ENCODE results near the gene LCOR. TPM values are rescaled to one million over a fixed set of nuclear protein-coding genes. Genes with fewer than 3 reads are reported as not detected.

Gene LCOR
- total RNA-seq, 3 donors from 2014 or later: 19.4 to 53.6 (median 35.7) TPM

- TF ChIP-seq CTCF (IDR thresholded peaks at IDR 0.05) (no peak), POLR2AphosphoS5 (IDR thresholded peaks at IDR 0.05) (no peak), POLR2A (IDR thresholded peaks at IDR 0.05) (no peak)
- intact Hi-C loops (cut with DNase I; ENCODE audit: low total_unique reads): no loop called here
- Histone ChIP-seq H3K4me1 (no peaks in the 10 kb centered on the region), H3K36me3 (no peaks in the 10 kb centered on the region), H3K27ac (no peak overlapping the region), H3K9me3 (no peaks in the 10 kb centered on the region), H3K27me3 (no peaks in the 10 kb centered on the region), H3K4me3 (no peak overlapping the region)
- no peak for DNase-seq (ENCODE audit: low spot score in 2 of 2)
Observed at GRCh38 chr10:96999337-96999736, 167.2 kb downstream of the LCOR start.

DNA sequence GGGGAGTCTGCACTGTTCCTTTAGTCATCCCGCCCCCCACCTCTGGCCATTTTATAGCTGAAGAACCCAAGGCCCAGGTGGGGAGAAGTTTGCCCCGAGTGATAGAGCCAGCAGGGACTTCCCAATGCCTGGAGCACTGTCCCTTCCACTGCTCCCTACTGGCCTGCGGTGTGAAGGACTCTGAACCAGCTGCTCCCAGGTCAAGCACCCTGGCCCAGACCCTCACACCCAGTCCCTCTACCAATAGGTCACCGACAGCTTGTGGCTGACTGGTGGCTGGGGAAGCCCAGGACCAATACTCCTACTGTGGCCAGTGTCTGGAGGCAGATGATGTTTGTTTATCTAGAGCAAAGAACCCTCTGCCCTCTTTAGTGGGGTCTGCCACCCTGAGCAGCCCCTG lies 167.9 kb downstream of the LCOR start:
- no peak for TF ChIP-seq CTCF (IDR thresholded peaks at IDR 0.05)
- no peak for TF ChIP-seq POLR2AphosphoS5 (IDR thresholded peaks at IDR 0.05)
- TF ChIP-seq POLR2A (IDR thresholded peaks at IDR 0.05): no peak
- no peaks in the 10 kb centered on the region for H3K36me3 ChIP-seq
- peak in 1 of 2 donors; percentile 11 for DNase-seq (ENCODE audit: low spot score in 2 of 2)
- no peaks in the 10 kb centered on the region for H3K4me1 ChIP-seq
- no peak overlapping the region for H3K27ac ChIP-seq
- no peaks in the 10 kb centered on the region for H3K9me3 ChIP-seq
- intact Hi-C loops (cut with DNase I; ENCODE audit: low total_unique reads): no loop called here
- H3K27me3 ChIP-seq: no peaks in the 10 kb centered on the region
- H3K4me3 ChIP-seq: no peak overlapping the region

DNA sequence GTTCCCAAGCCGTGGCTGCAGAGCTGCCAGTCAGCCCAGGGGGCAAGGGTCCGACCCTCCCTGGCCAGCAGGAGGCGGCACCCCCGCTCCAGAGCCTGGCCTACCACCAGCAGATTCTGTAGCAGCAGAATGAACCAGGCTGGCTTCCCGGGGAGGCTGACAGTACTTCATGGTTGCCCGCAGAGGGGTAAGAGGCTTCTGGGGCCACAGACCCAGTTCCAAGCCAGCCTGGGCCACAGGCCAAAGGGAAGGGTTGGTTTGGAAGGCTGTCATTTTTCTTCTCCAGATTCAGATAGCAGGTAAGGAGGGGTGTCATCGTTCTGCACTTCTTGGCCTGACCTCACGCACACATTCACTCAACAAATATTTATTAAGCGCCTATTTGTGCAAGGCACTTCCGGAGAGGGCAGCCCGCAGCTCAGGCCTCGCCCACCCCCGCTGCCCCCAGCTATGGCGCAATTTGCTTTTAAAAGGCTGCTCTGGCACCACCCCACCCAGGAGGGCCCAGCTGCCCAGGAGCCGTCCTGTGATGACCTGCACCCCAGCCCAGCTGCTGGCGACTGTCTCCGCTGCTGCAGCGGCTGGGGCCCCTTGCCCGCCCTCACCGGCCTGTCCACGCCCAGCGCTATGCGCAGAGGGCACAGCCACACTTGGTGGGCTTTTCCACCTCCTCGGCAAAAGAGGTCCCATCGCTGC lies 168.5 kb downstream of the LCOR start:
- H3K27me3 ChIP-seq: no peaks in the 10 kb centered on the region
- no peaks in the 10 kb centered on the region for H3K9me3 ChIP-seq
- no peaks in the 10 kb centered on the region for H3K4me1 ChIP-seq
- H3K27ac ChIP-seq: no peak overlapping the region
- intact Hi-C loops (cut with DNase I; ENCODE audit: low total_unique reads): no loop called here
- H3K36me3 ChIP-seq: no peaks in the 10 kb centered on the region
- peak in 1 of 2 donors; percentile 13 for DNase-seq (ENCODE audit: low spot score in 2 of 2)
- TF ChIP-seq CTCF (IDR thresholded peaks at IDR 0.05) (no peak), POLR2AphosphoS5 (IDR thresholded peaks at IDR 0.05) (no peak), POLR2A (IDR thresholded peaks at IDR 0.05) (no peak)
- no peak overlapping the region for H3K4me3 ChIP-seq

DNA sequence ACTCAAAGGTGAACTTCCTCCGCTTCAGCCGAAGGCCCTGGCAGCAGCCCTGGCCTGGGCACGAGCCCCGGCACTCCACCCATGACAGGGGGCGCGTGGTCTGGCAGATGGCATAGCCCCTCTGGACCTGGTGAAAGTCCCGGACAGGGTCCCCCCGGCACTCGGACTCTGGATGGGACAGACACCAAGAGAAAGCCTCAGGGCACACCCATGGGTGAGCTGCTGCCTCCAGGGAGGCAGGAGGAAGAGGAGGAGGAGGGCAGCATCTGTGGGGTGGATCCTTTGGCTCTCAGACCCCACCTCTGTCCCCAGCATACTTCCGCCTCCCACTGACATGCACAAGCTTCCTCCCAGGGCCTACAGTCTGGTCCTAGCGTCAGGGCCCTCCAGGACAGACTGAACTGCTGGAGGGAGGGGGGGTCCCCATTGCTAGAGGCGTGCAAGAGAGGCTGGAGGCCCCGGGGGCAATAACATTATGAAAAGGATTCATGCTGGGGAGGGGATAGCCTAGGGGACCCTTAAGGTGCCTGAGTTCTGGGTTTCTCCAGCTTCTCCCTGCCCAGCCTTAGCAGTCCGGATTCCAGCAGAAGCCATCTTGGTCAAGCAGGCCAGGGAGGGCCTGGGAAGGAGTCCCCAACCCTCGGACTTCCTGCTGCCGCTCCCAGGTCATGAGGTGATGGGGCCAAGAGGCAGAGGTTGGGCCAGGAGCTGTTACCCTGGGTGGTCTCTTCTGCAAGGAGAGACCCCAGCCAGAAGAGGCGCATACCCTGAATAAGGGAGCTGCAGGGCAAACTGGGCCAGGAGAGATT lies 169.3 kb downstream of the LCOR start:
- no peak for TF ChIP-seq POLR2A (IDR thresholded peaks at IDR 0.05)
- TF ChIP-seq POLR2AphosphoS5 (IDR thresholded peaks at IDR 0.05): no peak
- no peak for TF ChIP-seq CTCF (IDR thresholded peaks at IDR 0.05)
- H3K4me3 ChIP-seq: no peak overlapping the region
- H3K36me3 ChIP-seq: no peaks in the 10 kb centered on the region
- no peak overlapping the region for H3K27ac ChIP-seq
- H3K27me3 ChIP-seq: no peaks in the 10 kb centered on the region
- no peaks in the 10 kb centered on the region for H3K4me1 ChIP-seq
- H3K9me3 ChIP-seq: peaks cover under 1 to 1% of the 10 kb centered on the region in 2 donors
- intact Hi-C loops (cut with DNase I; ENCODE audit: low total_unique reads): no loop called here
- peak in 1 of 2 donors; percentile 2 for DNase-seq (ENCODE audit: low spot score in 2 of 2)

- H3K27me3 ChIP-seq: no peaks in the 10 kb centered on the region
- H3K4me3 ChIP-seq: no peak overlapping the region
- no peaks in the 10 kb centered on the region for H3K36me3 ChIP-seq
- TF ChIP-seq POLR2AphosphoS5 (IDR thresholded peaks at IDR 0.05): no peak
- no peak for TF ChIP-seq CTCF (IDR thresholded peaks at IDR 0.05)
- TF ChIP-seq POLR2A (IDR thresholded peaks at IDR 0.05): no peak
- H3K4me1 ChIP-seq: no peaks in the 10 kb centered on the region
- intact Hi-C loops (cut with DNase I; ENCODE audit: low total_unique reads): no loop called here
- no peak overlapping the region for H3K27ac ChIP-seq
- H3K9me3 ChIP-seq: peaks cover 8 to 14% of the 10 kb centered on the region in 2 donors
- no peak for DNase-seq (ENCODE audit: low spot score in 2 of 2)
Observed at GRCh38 chr10:97002670-97003069, 170.6 kb downstream of the LCOR start.
